ENCODE results near the gene WNT6.

The WNT6 gene

GRCh38 chr2:218879776-218880101, 20.1 kb downstream of the WNT6 start:
- Histone ChIP-seq H3K4me2 (ENCODE audit: low read length) (peak overlapping the region; percentile 84), H3K9me2 (replicated peaks; ENCODE audit: control insufficient read depth, low read length) (no peaks in the 10 kb centered on the region), H3K36me3 (ENCODE audit: control insufficient read depth, low read length) (peaks cover 6% of the 10 kb centered on the region; the same call in 1 of the 2 replicates), H3K4me1 (ENCODE audit: control insufficient read depth, low read length) (peaks cover 79% of the 10 kb centered on the region), H3K79me2 (ENCODE audit: control insufficient read depth, low read length) (no peaks in the 10 kb centered on the region), H3K9me3 (ENCODE audit: control insufficient read depth, insufficient read depth, low read length) (no peaks in the 10 kb centered on the region), H3K4me3 (ENCODE audit: low read length) (peak overlapping the region; percentile 75), H3K27ac (ENCODE audit: low read depth, low read length) (peak overlapping the region; percentile 77), H3F3A (ENCODE audit: control insufficient read depth, insufficient read depth) (peaks cover 14% of the 10 kb centered on the region), H3K27me3 (ENCODE audit: control insufficient read depth, low read length) (peaks cover 41% of the 10 kb centered on the region), H4K20me1 (ENCODE audit: control insufficient read depth, insufficient read depth, low read depth, low read length) (no peaks in the 10 kb centered on the region)
- TF ChIP-seq CTCF (IDR thresholded peaks at IDR 0.05; ENCODE audit: low read depth, low read length, poor library complexity, severe bottlenecking) (no peak), EZH2phosphoT487 (IDR thresholded peaks at IDR 0.05; ENCODE audit: borderline replicate concordance, low read length) (no peak)

- H3K27me3 ChIP-seq (ENCODE audit: control insufficient read depth, low read length), result peaks cover 46% of the 10 kb centered on the region
- H3K4me3 ChIP-seq (ENCODE audit: low read length), result peak within 1 kb of the TSS; percentile 75
Measured at GRCh38 chr2:218880102-218880858, 20.7 kb downstream of the WNT6 start, which contains the start of gene WNT10A. Gene WNT10A, plus strand, starts transcription at chr2:218880852. Its CDS starts 144 bp downstream, at chr2:218880996.

GRCh38 chr2:218880859-218881594, 21.4 kb downstream of the WNT6 start:
- Histone ChIP-seq H3K36me3 (ENCODE audit: control insufficient read depth, low read length) (peaks cover 6% of the 10 kb centered on the region; the same call in 1 of the 2 replicates), H3K4me2 (ENCODE audit: low read length) (peak overlapping the region; percentile 84), H3K4me3 (ENCODE audit: low read length) (peak overlapping the region; percentile 75), H3K79me2 (ENCODE audit: control insufficient read depth, low read length) (no peaks in the 10 kb centered on the region), H3K27ac (ENCODE audit: low read depth, low read length) (peak overlapping the region; percentile 77), H3F3A (ENCODE audit: control insufficient read depth, insufficient read depth) (peaks cover 18% of the 10 kb centered on the region), H3K9me2 (replicated peaks; ENCODE audit: control insufficient read depth, low read length) (no peaks in the 10 kb centered on the region), H4K20me1 (ENCODE audit: control insufficient read depth, insufficient read depth, low read depth, low read length) (no peaks in the 10 kb centered on the region), H3K4me1 (ENCODE audit: control insufficient read depth, low read length) (peaks cover 92% of the 10 kb centered on the region), H3K27me3 (ENCODE audit: control insufficient read depth, low read length) (peaks cover 45% of the 10 kb centered on the region), H3K9me3 (ENCODE audit: control insufficient read depth, insufficient read depth, low read length) (no peaks in the 10 kb centered on the region)
- TF ChIP-seq CTCF (IDR thresholded peaks at IDR 0.05; ENCODE audit: low read depth, low read length, poor library complexity, severe bottlenecking), result no peak
- TF ChIP-seq EZH2phosphoT487 (IDR thresholded peaks at IDR 0.05; ENCODE audit: borderline replicate concordance, low read length), result no peak

More at GRCh38 chr2:218880102-218880858, 20.7 kb downstream of the WNT6 start, which contains the start of gene WNT10A:
- peak within 1 kb of the TSS; percentile 84 for H3K4me2 ChIP-seq (ENCODE audit: low read length)
- no peaks in the 10 kb centered on the region for H4K20me1 ChIP-seq (ENCODE audit: control insufficient read depth, insufficient read depth, low read depth, low read length)
- H3K4me1 ChIP-seq (ENCODE audit: control insufficient read depth, low read length), result peaks cover 84% of the 10 kb centered on the region
- no peak for TF ChIP-seq EZH2phosphoT487 (IDR thresholded peaks at IDR 0.05; ENCODE audit: borderline replicate concordance, low read length)
- TF ChIP-seq CTCF (IDR thresholded peaks at IDR 0.05; ENCODE audit: low read depth, low read length, poor library complexity, severe bottlenecking), result no peak
- H3K9me3 ChIP-seq (ENCODE audit: control insufficient read depth, insufficient read depth, low read length), result no peaks in the 10 kb centered on the region
- H3F3A ChIP-seq (ENCODE audit: control insufficient read depth, insufficient read depth), result peaks cover 14% of the 10 kb centered on the region
- H3K36me3 ChIP-seq (ENCODE audit: control insufficient read depth, low read length), result peaks cover 6% of the 10 kb centered on the region; the same call in 1 of the 2 replicates
- no peaks in the 10 kb centered on the region for H3K79me2 ChIP-seq (ENCODE audit: control insufficient read depth, low read length)
- H3K27ac ChIP-seq (ENCODE audit: low read depth, low read length), result peak within 1 kb of the TSS; percentile 77
- H3K9me2 ChIP-seq (replicated peaks; ENCODE audit: control insufficient read depth, low read length), result no peaks in the 10 kb centered on the region

All from DOHH2 (cell line).